ENCODE results near the gene COL4A2. TPM values are rescaled to one million over a fixed set of nuclear protein-coding genes. Genes with fewer than 3 reads are reported as not detected.
"Not testable (repeated sequence)": the region's sequence is repeated elsewhere in the genome, so short reads cannot be mapped to it uniquely, and the experiment has no call there.

Gene COL4A2
- total and polyA plus RNA-seq, 2 experiments from 2014 or later = 146 to 455 TPM

DNA sequence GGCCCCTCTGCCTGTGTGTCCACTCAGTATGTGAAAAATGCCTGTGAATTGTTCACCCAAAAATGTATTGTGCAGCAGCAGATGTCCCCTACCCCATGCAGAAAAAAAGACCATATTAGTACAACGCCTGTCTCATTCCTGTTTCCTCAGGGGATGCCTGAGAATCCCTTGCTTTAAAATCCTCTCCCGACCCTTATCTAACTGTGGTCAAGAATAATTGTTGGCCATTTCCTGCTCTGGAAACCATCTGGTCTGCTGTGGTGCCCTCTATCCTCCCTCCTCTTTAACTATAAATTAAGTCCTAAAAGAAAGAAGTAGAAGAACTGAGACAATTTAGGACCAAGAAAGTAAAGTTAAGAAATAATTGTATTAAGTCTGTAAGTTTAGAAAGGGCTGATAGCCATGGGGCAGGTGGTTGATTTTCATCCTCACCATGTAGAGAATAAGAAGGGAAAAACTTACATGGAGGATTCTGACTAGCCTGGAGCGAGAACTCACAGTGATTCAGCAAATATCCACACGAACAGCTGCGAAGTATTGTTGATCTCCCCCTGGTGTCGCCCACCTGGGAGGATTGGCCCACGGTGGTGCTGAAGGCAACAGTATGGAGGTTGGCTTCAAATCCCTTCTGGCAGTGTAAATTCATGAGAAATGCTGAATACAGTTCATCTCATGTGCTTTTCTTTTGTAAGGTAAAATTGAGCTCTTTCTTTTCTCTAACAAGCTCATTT is 85.6 kb downstream of the COL4A2 start:
- Histone ChIP-seq H4K20me1 (ENCODE audit: insufficient read depth) (no peaks in the 10 kb centered on the region), H3K9ac (no peak overlapping the region), H3K9me3 (ENCODE audit: low read depth) (no peaks in the 10 kb centered on the region), H3K4me2 (ENCODE audit: unreplicated experiment) (no peak overlapping the region), H3K36me3 (ENCODE audit: low read depth) (no peaks in the 10 kb centered on the region), H3K79me2 (ENCODE audit: insufficient read depth) (no peaks in the 10 kb centered on the region), H2AFZ (no peak overlapping the region), H3F3A (ENCODE audit: insufficient read depth) (peaks cover 44% of the 10 kb centered on the region), H3K27ac (peak overlapping the region; percentile 15; the same call in 1 of the 2 replicates), H3K27me3 (replicated peaks; ENCODE audit: insufficient read depth) (no peaks in the 10 kb centered on the region), H3K4me3 (no peak overlapping the region), H3K9me2 (ENCODE audit: insufficient read depth) (no peaks in the 10 kb centered on the region), H3K4me1 (ENCODE audit: insufficient read depth) (peaks cover 50% of the 10 kb centered on the region)
- TF ChIP-seq EZH2phosphoT487 (IDR thresholded peaks at IDR 0.05; ENCODE audit: insufficient read depth, low read depth) (no peak), EZH2 (IDR thresholded peaks at IDR 0.05; ENCODE audit: insufficient read depth, poor library complexity, severe bottlenecking) (no peak)
- WGBS, 2 experiments (ENCODE audit: low coverage in 1 of 2, low lambda C conversion rate in 2 of 2, missing lambda C conversion rate in 2 of 2) = 75 to 76% methylated on average over 7 of the region's 7 CpGs
- in situ Hi-C loops (cut with MboI) = no loop called here
- DNase-seq = no peak

DNA sequence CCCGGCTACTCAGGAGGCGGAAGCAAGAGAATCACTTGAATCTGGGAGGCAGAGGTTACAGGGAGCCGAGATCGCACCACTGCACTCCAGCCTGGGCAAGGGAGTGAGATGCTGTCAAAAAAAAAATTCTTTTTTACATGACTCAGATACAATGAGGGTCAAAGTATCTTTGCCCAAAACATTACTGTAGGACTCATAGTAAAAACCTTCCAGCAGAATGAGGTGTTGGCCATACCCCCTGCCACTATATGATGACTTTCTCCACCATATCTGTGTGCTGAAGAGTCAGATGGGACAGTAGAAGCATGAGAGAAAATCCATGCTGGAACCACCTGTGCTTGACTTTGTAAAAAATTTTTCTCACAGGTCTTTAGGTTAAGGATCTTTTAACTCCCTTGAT is 86.7 kb downstream of the COL4A2 start:
- Histone ChIP-seq H3K27me3 (replicated peaks; ENCODE audit: insufficient read depth) (no peaks in the 10 kb centered on the region), H3K9me2 (ENCODE audit: insufficient read depth) (no peaks in the 10 kb centered on the region), H3K9ac (no peak overlapping the region), H3K4me1 (ENCODE audit: insufficient read depth) (peaks cover 53% of the 10 kb centered on the region), H3K36me3 (ENCODE audit: low read depth) (no peaks in the 10 kb centered on the region), H3K4me3 (no peak overlapping the region), H3K4me2 (ENCODE audit: unreplicated experiment) (no peak overlapping the region), H4K20me1 (ENCODE audit: insufficient read depth) (no peaks in the 10 kb centered on the region), H3K27ac (no peak overlapping the region), H3K79me2 (ENCODE audit: insufficient read depth) (no peaks in the 10 kb centered on the region), H2AFZ (no peak overlapping the region), H3K9me3 (ENCODE audit: low read depth) (no peaks in the 10 kb centered on the region), H3F3A (ENCODE audit: insufficient read depth) (peaks cover 52% of the 10 kb centered on the region)
- TF ChIP-seq EZH2phosphoT487 (IDR thresholded peaks at IDR 0.05; ENCODE audit: insufficient read depth, low read depth) (no peak), EZH2 (IDR thresholded peaks at IDR 0.05; ENCODE audit: insufficient read depth, poor library complexity, severe bottlenecking) (no peak)
- no peak for DNase-seq
- in situ Hi-C loops (cut with MboI) = no loop called here
- WGBS, 2 experiments (ENCODE audit: low coverage in 1 of 2, low lambda C conversion rate in 2 of 2, missing lambda C conversion rate in 2 of 2) = 95 to 97% methylated on average over 4 of the region's 4 CpGs

DNA sequence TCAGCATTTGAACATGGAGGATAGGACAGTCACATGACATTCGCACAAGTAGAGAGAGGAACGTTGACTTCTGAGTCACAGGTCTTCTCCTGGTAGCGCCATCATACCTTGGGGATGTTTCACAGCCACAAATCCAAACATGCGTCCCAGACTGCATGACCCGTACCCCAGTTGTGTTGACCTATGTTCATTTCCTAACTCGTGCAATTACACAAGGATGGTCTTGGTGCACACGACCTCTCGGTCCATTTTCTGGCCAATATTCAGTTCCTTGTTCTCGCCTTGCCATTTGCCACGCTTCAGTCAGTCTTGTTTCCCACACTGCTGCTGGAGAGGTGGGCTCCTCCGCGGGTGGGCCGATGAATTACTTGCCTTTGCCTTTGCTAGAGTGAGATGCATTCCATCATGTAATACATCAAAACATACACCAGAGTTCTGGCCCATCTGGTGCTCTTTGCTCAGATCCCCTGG is 87.3 kb downstream of the COL4A2 start:
- TF ChIP-seq EZH2phosphoT487 (IDR thresholded peaks at IDR 0.05; ENCODE audit: insufficient read depth, low read depth) (no peak), EZH2 (IDR thresholded peaks at IDR 0.05; ENCODE audit: insufficient read depth, poor library complexity, severe bottlenecking) (no peak)
- H3K79me2 ChIP-seq (ENCODE audit: insufficient read depth) = no peaks in the 10 kb centered on the region
- no peak for DNase-seq
- H2AFZ ChIP-seq = no peak overlapping the region
- H3K9me2 ChIP-seq (ENCODE audit: insufficient read depth) = no peaks in the 10 kb centered on the region
- no peak overlapping the region for H3K4me3 ChIP-seq
- in situ Hi-C loops (cut with MboI) = no loop called here
- no peak overlapping the region for H3K9ac ChIP-seq
- H3K4me2 ChIP-seq (ENCODE audit: unreplicated experiment) = no peak overlapping the region
- no peaks in the 10 kb centered on the region for H3K9me3 ChIP-seq (ENCODE audit: low read depth)
- no peaks in the 10 kb centered on the region for H3K36me3 ChIP-seq (ENCODE audit: low read depth)
- 88 to 91% methylated on average over 13 of the region's 13 CpGs for WGBS, 2 experiments (ENCODE audit: low coverage in 1 of 2, low lambda C conversion rate in 2 of 2, missing lambda C conversion rate in 2 of 2)
- no peaks in the 10 kb centered on the region for H3K27me3 ChIP-seq (replicated peaks; ENCODE audit: insufficient read depth)
- no peaks in the 10 kb centered on the region for H4K20me1 ChIP-seq (ENCODE audit: insufficient read depth)
- peaks cover 53% of the 10 kb centered on the region for H3F3A ChIP-seq (ENCODE audit: insufficient read depth)
- H3K4me1 ChIP-seq (ENCODE audit: insufficient read depth) = peaks cover 57% of the 10 kb centered on the region
- H3K27ac ChIP-seq = no peak overlapping the region

DNA sequence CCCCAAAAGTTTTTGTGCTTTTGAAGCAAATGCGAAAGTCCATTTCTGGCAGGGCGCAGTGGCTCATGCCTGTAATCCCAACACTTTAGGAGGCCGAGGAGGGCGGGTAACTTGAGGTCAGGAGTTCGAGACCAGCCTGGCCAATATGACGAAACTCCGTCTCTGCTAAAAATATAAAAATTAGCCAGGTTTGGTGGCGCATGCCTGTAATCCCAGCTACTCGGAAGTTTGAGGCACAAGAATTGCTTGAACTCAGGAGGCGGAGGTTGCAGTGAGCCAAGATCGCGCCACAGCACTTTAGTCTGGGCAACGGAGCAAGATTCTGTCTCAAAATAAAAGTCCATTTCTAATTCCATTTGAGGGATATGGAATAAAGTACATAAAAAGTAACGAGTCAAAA is 88.5 kb downstream of the COL4A2 start:
- Histone ChIP-seq H3F3A (ENCODE audit: insufficient read depth) (peaks cover 65% of the 10 kb centered on the region), H3K9ac (0 out of 2 replicates have a peak overlapping the region, but pooled peaks have one; percentile 88), H3K27ac (peak overlapping the region; percentile 98), H3K4me1 (ENCODE audit: insufficient read depth) (peaks cover 69% of the 10 kb centered on the region)
- DNase-seq; H3K27me3 ChIP-seq (replicated peaks; ENCODE audit: insufficient read depth); H3K9me2 ChIP-seq (ENCODE audit: insufficient read depth); H3K4me3 ChIP-seq; H3K4me2 ChIP-seq (ENCODE audit: unreplicated experiment); H4K20me1 ChIP-seq (ENCODE audit: insufficient read depth); H3K36me3 ChIP-seq (ENCODE audit: low read depth); H2AFZ ChIP-seq; H3K79me2 ChIP-seq (ENCODE audit: insufficient read depth); in situ Hi-C loops (cut with MboI); H3K9me3 ChIP-seq (ENCODE audit: low read depth): not testable (repeated sequence)
- 93 to 94% methylated on average over 14 of the region's 14 CpGs for WGBS, 2 experiments (ENCODE audit: low coverage in 1 of 2, low lambda C conversion rate in 2 of 2, missing lambda C conversion rate in 2 of 2)
